ENCODE data around the gene CAPNS1.

GRCh38 chr19:36163813-36164212, 23.9 kb downstream of the CAPNS1 start:
- TF ChIP-seq CTCF (conservative IDR thresholded peaks at IDR 0.05) (no peak), ZFX (IDR thresholded peaks at IDR 0.05) (no peak)

Measured in C4-2B (cell line).